HepG2 (cell line): ENCODE data around the gene NOCT. TPM values are rescaled to one million over a fixed set of nuclear protein-coding genes. Genes with fewer than 3 reads are reported as not detected.
A peak's percentile ranks its signal among the peaks of the same experiment; 100 is the strongest.

Experiments
- ARID5B ChIP-seq: IDR thresholded peaks from 2 replicates; pipeline ENCODE4 v1.4.0; 2020; ENCODE audit warnings: mild to moderate bottlenecking, missing genetic modification reagents
- ETV5 ChIP-seq: IDR thresholded peaks from 2 replicates; pipeline ENCODE4 v1.6.1; 2018; ENCODE audit warnings: missing biosample characterization, missing genetic modification reagents, inconsistent platforms, borderline replicate concordance
- FOSL2 ChIP-seq: sonication (generic); formaldehyde crosslinking; IDR thresholded peaks from 2 replicates; pipeline ENCODE4 v1.4.0; 2020; ENCODE audit warnings: missing genetic modification reagents
- GTF2F1 ChIP-seq: fragments of 150-350 bp; IDR thresholded peaks from 2 replicates; pipeline ENCODE4 v1.6.1; 2014; ENCODE audit warnings: low read length
- HNRNPUL1 ChIP-seq: fragments of 200-400 bp; formaldehyde crosslinking; IDR thresholded peaks from 2 replicates; pipeline ENCODE4 v1.6.1; 2017; ENCODE audit warnings: low read depth, mild to moderate bottlenecking, low read length, moderate library complexity
- KDM6A ChIP-seq: IDR thresholded peaks from 2 replicates; pipeline ENCODE4 v1.6.1; 2016; ENCODE audit warnings: low read depth
- LBX2 ChIP-seq: sonication (generic); formaldehyde crosslinking; IDR thresholded peaks from 2 replicates; pipeline ENCODE4 v1.5.0; 2020; ENCODE audit warnings: missing genetic modification reagents, mild to moderate bottlenecking, borderline replicate concordance
- MBNL3 ChIP-seq: fragments of 250-450 bp; sonication (Bioruptor Pico); conservative IDR thresholded peaks from 2 replicates; pipeline ENCODE4 v1.8.0; 2022; ENCODE audit warnings: mild to moderate bottlenecking, inconsistent platforms
- MED1 ChIP-seq: sonication (generic); formaldehyde crosslinking; IDR thresholded peaks from 2 replicates; pipeline ENCODE4 v1.4.0; 2020; ENCODE audit warnings: missing genetic modification reagents
- MTA1 ChIP-seq: sonication (generic); formaldehyde crosslinking; IDR thresholded peaks from 2 replicates; pipeline ENCODE4 v1.4.0; 2020; ENCODE audit warnings: missing genetic modification reagents, mild to moderate bottlenecking, borderline replicate concordance
- RBM39 ChIP-seq: fragments of 200-400 bp; formaldehyde crosslinking; IDR thresholded peaks from one replicate; pipeline ENCODE4 v1.6.1; 2018; ENCODE audit warnings: antibody characterized with exemption, mild to moderate bottlenecking, low read depth, low read length; ENCODE audit not compliant: poor library complexity, severe bottlenecking
- SIN3A ChIP-seq: IDR thresholded peaks from 2 replicates; pipeline ENCODE4 v1.6.1; 2011; ENCODE audit warnings: low read depth, mild to moderate bottlenecking, control low read depth, low read length, borderline replicate concordance
- WIZ ChIP-seq: sonication (generic); formaldehyde crosslinking; IDR thresholded peaks from 2 replicates; pipeline ENCODE4 v1.5.1; 2020; ENCODE audit warnings: mild to moderate bottlenecking, missing genetic modification reagents
- ZHX1 ChIP-seq: sonication (generic); formaldehyde crosslinking; IDR thresholded peaks from 2 replicates; pipeline ENCODE4 v1.8.1; 2022; ENCODE audit warnings: low read depth, mild to moderate bottlenecking, missing genetic modification reagents
- ZNF124 ChIP-seq: sonication (generic); formaldehyde crosslinking; IDR thresholded peaks from 2 replicates; pipeline ENCODE4 v1.4.0; 2020; ENCODE audit warnings: missing genetic modification reagents
- ZNF225 ChIP-seq: sonication (generic); formaldehyde crosslinking; IDR thresholded peaks from 2 replicates; pipeline ENCODE4 v1.4.0; 2020; ENCODE audit warnings: mild to moderate bottlenecking, missing genetic modification reagents
- ZNF510 ChIP-seq: sonication (generic); formaldehyde crosslinking; IDR thresholded peaks from 2 replicates; pipeline ENCODE4 v1.4.0; 2020; ENCODE audit warnings: low read depth, mild to moderate bottlenecking, missing genetic modification reagents
- ZNF562 ChIP-seq: sonication (generic); formaldehyde crosslinking; IDR thresholded peaks from 2 replicates; pipeline ENCODE4 v1.8.0; 2022; ENCODE audit warnings: missing genetic modification reagents, borderline replicate concordance
- ZNF703 ChIP-seq: sonication (generic); formaldehyde crosslinking; IDR thresholded peaks from 2 replicates; pipeline ENCODE4 v1.5.1; 2020; ENCODE audit warnings: missing genetic modification reagents, mild to moderate bottlenecking, moderate library complexity, borderline replicate concordance
- ZNF777 ChIP-seq: sonication (generic); formaldehyde crosslinking; IDR thresholded peaks from 2 replicates; pipeline ENCODE4 v1.4.0; 2020; ENCODE audit warnings: missing genetic modification reagents
- polyA plus RNA-seq, 8 experiments: library from polyadenylated mRNA; depleted of rRNA in 3 of 8; stranded (reverse) in 7 of 8; unstranded in 1 of 8; fragments of >200 nt; fragmentation: Illumina TruSeq in 4 of 8; extraction: Trizol in 4 of 8; gene quantifications; 2 replicates each; pipeline versions ENCODE4 v1.2.1 to v1.2.3, GENCODE V29; 2011 to 2016; ENCODE audit warnings: low read depth in 4 of 8, missing spikeins in 1 of 8, mixed read lengths in 1 of 8; ENCODE audit not compliant: insufficient read depth in 1 of 8
- total RNA-seq, 5 experiments: library from RNA; depleted of rRNA; stranded (reverse); fragments of >200 nt; fragmentation: Illumina TruSeq; extraction: Trizol; gene quantifications; 2 replicates each; pipeline ENCODE4 v1.2.3, GENCODE V29; 2016; ENCODE audit warnings: low read depth in 1 of 5
- TF ChIP-seq, protein P1 (sequence below): sonication (generic); formaldehyde crosslinking; conservative IDR thresholded peaks from 2 replicates; pipeline ENCODE4 v1.8.0; 2022; ENCODE audit warnings: low read depth, missing genetic modification reagents

The NOCT gene
- total and polyA plus RNA-seq, 2 of the 13 experiments (the other 11 are each of a cell fraction or from before 2014, with no cell fraction given): 3.6 to 13.1 TPM

GRCh38 chr4:139083956-139084803 is 68.6 kb downstream of the NOCT start (continued):
- peak; percentile 44; the same call in 1 of the 2 replicates for TF ChIP-seq ARID5B (CRISPR knock-in tag)
- TF ChIP-seq ZHX1 (CRISPR knock-in tag): no peak
- no peak for TF ChIP-seq ZNF703
- TF ChIP-seq RBM39: peak; percentile 35
- no peak for TF ChIP-seq ZNF562 (CRISPR knock-in tag)
- TF ChIP-seq KDM6A (CRISPR knock-in tag): no peak
- TF ChIP-seq ZNF777 (CRISPR knock-in tag): 0 out of 2 replicates have a peak, but pooled peaks have one; percentile 12
- TF ChIP-seq ZNF225 (CRISPR knock-in tag): no peak
- no peak; the same call in 1 of the 2 replicates for TF ChIP-seq HNRNPUL1
- peak; percentile 76 for TF ChIP-seq ETV5 (CRISPR knock-in tag)
- peak; percentile 13; the same call in 1 of the 2 replicates for TF ChIP-seq MED1
- no peak for TF ChIP-seq ZNF124
- no peak for TF ChIP-seq WIZ (CRISPR knock-in tag)
- no peak for TF ChIP-seq LBX2
- no peak for TF ChIP-seq ZNF510 (CRISPR knock-in tag)
- TF ChIP-seq SIN3A: peak; percentile 87; the same call in 1 of the 2 replicates
- no peak for TF ChIP-seq MBNL3
- no peak for TF ChIP-seq GTF2F1
- TF ChIP-seq MTA1 (CRISPR knock-in tag): peak; percentile 69; the same call in 1 of the 2 replicates
- no peak for TF ChIP-seq FOSL2 (CRISPR knock-in tag)
- TF ChIP-seq, protein P1, sequence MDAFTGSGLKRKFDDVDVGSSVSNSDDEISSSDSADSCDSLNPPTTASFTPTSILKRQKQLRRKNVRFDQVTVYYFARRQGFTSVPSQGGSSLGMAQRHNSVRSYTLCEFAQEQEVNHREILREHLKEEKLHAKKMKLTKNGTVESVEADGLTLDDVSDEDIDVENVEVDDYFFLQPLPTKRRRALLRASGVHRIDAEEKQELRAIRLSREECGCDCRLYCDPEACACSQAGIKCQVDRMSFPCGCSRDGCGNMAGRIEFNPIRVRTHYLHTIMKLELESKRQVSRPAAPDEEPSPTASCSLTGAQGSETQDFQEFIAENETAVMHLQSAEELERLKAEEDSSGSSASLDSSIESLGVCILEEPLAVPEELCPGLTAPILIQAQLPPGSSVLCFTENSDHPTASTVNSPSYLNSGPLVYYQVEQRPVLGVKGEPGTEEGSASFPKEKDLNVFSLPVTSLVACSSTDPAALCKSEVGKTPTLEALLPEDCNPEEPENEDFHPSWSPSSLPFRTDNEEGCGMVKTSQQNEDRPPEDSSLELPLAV (CRISPR knock-in tag): no peak; the same call in 1 of the 2 replicates
